ENCODE results near the gene TMEM72. TPM values are rescaled to one million over a fixed set of nuclear protein-coding genes. Genes with fewer than 3 reads are reported as not detected.

Gene TMEM72
- polyA plus RNA-seq, 1 donor from 2014 or later = 1.4 TPM

DNA sequence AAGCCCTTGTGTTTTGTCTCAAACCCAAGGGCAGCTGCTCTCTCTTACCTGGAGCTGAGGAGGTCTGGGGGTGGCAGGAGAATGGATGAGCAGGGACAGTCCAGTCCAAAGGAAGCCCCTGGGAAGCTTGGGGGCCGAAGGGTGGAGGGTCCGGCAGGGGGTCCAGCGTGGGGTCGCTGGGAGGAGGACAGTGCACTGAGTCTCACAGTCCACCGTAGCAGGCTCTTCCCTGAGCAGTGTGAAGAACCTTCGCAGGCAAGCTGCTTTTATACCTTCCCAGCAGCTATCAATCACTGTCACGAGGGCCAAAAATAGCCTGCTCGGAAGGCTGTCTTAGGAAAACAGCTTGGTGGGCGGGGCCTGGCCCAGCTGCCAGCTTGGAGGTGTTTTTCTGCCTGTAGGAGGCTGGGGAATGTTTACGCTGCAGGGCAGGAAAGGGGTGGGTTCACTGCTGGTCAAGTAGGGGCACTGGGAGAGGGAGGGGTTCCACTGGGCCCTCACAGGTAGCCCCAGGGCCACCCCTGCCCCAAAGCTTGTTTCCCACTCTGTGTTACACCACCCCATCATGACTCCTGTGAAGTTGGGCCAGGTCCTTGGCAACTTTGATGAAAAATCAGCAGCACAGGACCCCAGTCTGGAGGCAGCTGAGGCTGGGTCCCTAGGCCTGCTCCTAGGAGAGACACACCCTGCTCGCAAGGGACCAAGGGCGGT, 67.6 kb downstream of the TMEM72 start, which contains the start of gene DEPP1:
Gene DEPP1, minus strand, starts transcription at position 240 of the 711 bp plus-strand sequence. CDS start 779 bp downstream, outside the sequence.
- TF ChIP-seq EP300 (conservative IDR thresholded peaks at IDR 0.05; ENCODE audit: poor library complexity, severe bottlenecking) (peak; percentile 83), RAD21 (conservative IDR thresholded peaks at IDR 0.05) (no peak), SMC3 (conservative IDR thresholded peaks at IDR 0.05; ENCODE audit: poor library complexity) (peak; percentile 26), POLR2AphosphoS5 (IDR thresholded peaks at IDR 0.05) (peak; percentile 95), TAF1 (IDR thresholded peaks at IDR 0.05; ENCODE audit: low read depth) (no peak), EZH2 (IDR thresholded peaks at IDR 0.05; ENCODE audit: borderline replicate concordance, insufficient read depth, low read length, poor library complexity, severe bottlenecking) (no peak), MXI1 (conservative IDR thresholded peaks at IDR 0.05; ENCODE audit: poor library complexity, severe bottlenecking) (no peak)
- TF ChIP-seq, protein P1, sequence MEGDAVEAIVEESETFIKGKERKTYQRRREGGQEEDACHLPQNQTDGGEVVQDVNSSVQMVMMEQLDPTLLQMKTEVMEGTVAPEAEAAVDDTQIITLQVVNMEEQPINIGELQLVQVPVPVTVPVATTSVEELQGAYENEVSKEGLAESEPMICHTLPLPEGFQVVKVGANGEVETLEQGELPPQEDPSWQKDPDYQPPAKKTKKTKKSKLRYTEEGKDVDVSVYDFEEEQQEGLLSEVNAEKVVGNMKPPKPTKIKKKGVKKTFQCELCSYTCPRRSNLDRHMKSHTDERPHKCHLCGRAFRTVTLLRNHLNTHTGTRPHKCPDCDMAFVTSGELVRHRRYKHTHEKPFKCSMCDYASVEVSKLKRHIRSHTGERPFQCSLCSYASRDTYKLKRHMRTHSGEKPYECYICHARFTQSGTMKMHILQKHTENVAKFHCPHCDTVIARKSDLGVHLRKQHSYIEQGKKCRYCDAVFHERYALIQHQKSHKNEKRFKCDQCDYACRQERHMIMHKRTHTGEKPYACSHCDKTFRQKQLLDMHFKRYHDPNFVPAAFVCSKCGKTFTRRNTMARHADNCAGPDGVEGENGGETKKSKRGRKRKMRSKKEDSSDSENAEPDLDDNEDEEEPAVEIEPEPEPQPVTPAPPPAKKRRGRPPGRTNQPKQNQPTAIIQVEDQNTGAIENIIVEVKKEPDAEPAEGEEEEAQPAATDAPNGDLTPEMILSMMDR (IDR thresholded peaks at IDR 0.05; ENCODE audit: poor library complexity, severe bottlenecking) = peak; percentile 46
- TF ChIP-seq, protein P2, sequence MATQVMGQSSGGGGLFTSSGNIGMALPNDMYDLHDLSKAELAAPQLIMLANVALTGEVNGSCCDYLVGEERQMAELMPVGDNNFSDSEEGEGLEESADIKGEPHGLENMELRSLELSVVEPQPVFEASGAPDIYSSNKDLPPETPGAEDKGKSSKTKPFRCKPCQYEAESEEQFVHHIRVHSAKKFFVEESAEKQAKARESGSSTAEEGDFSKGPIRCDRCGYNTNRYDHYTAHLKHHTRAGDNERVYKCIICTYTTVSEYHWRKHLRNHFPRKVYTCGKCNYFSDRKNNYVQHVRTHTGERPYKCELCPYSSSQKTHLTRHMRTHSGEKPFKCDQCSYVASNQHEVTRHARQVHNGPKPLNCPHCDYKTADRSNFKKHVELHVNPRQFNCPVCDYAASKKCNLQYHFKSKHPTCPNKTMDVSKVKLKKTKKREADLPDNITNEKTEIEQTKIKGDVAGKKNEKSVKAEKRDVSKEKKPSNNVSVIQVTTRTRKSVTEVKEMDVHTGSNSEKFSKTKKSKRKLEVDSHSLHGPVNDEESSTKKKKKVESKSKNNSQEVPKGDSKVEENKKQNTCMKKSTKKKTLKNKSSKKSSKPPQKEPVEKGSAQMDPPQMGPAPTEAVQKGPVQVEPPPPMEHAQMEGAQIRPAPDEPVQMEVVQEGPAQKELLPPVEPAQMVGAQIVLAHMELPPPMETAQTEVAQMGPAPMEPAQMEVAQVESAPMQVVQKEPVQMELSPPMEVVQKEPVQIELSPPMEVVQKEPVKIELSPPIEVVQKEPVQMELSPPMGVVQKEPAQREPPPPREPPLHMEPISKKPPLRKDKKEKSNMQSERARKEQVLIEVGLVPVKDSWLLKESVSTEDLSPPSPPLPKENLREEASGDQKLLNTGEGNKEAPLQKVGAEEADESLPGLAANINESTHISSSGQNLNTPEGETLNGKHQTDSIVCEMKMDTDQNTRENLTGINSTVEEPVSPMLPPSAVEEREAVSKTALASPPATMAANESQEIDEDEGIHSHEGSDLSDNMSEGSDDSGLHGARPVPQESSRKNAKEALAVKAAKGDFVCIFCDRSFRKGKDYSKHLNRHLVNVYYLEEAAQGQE (IDR thresholded peaks at IDR 0.05; ENCODE audit: borderline replicate concordance) = peak; percentile 53
- H3K79me2 ChIP-seq (replicated peaks; ENCODE audit: insufficient read depth, low read length) = no peaks in the 10 kb centered on the region
- H3K9me2 ChIP-seq (ENCODE audit: insufficient read depth, low read length) = no peaks in the 10 kb centered on the region
- H4K20me1 ChIP-seq (ENCODE audit: insufficient read depth) = no peaks in the 10 kb centered on the region
- H3F3A ChIP-seq (ENCODE audit: insufficient read depth, low read length, poor library complexity, severe bottlenecking) = no peaks in the 10 kb centered on the region
- no peaks in the 10 kb centered on the region for H3K27me3 ChIP-seq (ENCODE audit: insufficient read depth, low read depth, low read length)
- H3K4me2 ChIP-seq (ENCODE audit: low read length) = peak within 1 kb of the TSS; percentile 77
- H3K36me3 ChIP-seq (ENCODE audit: insufficient read depth, low read length) = no peaks in the 10 kb centered on the region
- H3K27ac ChIP-seq (ENCODE audit: low read length) = peak within 1 kb of the TSS; percentile 79
- peak within 1 kb of the TSS; percentile 53 for H2AFZ ChIP-seq (ENCODE audit: low read depth, low read length)
- H3K9me3 ChIP-seq (ENCODE audit: low read length) = no peaks in the 10 kb centered on the region
- peak within 1 kb of the TSS; percentile 65 for H3K9ac ChIP-seq (ENCODE audit: low read length)
- H3K4me3 ChIP-seq (ENCODE audit: low read length) = peak within 1 kb of the TSS; percentile 60

DNA sequence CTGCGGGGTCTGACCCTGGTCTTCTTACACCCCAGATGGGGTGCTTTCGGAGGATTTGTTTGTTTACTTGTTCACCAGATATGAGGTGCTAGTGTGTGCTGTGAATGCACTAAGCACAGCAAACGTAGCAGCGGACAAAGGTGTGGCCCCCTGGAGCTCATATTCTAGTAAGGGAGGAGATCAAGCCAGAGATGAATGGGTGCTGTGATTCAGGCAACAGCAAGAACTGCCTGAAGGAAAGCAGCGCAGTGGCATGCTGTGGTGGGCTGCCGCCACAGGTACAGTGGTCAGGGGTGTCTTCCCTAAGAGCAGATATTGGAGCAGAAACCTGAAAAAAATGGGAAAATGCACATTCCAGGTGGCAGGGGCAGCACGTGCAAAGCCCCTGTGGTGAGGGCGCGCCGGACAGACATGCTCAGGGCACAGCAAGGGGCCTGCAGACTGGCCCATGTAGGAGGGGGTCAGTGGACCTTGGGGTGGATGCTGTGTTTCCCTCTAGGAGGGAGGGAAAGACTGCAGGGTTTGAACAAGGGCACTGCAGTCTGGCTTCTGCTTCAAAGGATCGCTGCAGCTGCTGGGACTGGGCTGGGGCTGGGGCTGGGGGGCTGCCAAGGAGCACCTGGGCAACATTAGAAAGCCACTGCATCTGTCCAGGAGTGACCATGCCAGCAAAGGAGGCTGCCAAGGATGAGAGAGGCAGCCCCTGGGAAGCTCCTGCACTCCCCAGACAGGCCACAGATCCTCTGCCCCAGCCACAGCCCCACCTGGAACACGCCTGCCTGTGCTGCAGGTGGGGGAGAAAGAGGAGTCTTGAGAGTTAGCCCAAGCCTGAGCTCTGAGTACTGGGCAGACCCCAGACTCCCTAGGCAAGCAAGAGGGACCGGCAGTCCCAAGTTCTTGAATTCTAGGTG, 68.4 kb downstream of the TMEM72 start:
- no peaks in the 10 kb centered on the region for H3K9me3 ChIP-seq (ENCODE audit: low read length)
- no peak for TF ChIP-seq EP300 (conservative IDR thresholded peaks at IDR 0.05; ENCODE audit: poor library complexity, severe bottlenecking)
- TF ChIP-seq RAD21 (conservative IDR thresholded peaks at IDR 0.05) = no peak
- TF ChIP-seq EZH2 (IDR thresholded peaks at IDR 0.05; ENCODE audit: borderline replicate concordance, insufficient read depth, low read length, poor library complexity, severe bottlenecking) = no peak
- TF ChIP-seq POLR2AphosphoS5 (IDR thresholded peaks at IDR 0.05) = no peak
- TF ChIP-seq, protein P1 (IDR thresholded peaks at IDR 0.05; ENCODE audit: poor library complexity, severe bottlenecking) = no peak
- TF ChIP-seq, protein P2 (IDR thresholded peaks at IDR 0.05; ENCODE audit: borderline replicate concordance) = no peak
- TF ChIP-seq MXI1 (conservative IDR thresholded peaks at IDR 0.05; ENCODE audit: poor library complexity, severe bottlenecking) = no peak
- TF ChIP-seq TAF1 (IDR thresholded peaks at IDR 0.05; ENCODE audit: low read depth) = no peak
- no peak for TF ChIP-seq SMC3 (conservative IDR thresholded peaks at IDR 0.05; ENCODE audit: poor library complexity)
- H3K9ac ChIP-seq (ENCODE audit: low read length) = peak overlapping the region; percentile 65
- H3K4me3 ChIP-seq (ENCODE audit: low read length) = peak overlapping the region; percentile 60
- no peaks in the 10 kb centered on the region for H3K27me3 ChIP-seq (ENCODE audit: insufficient read depth, low read depth, low read length)
- H3K79me2 ChIP-seq (replicated peaks; ENCODE audit: insufficient read depth, low read length) = no peaks in the 10 kb centered on the region
- H4K20me1 ChIP-seq (ENCODE audit: insufficient read depth) = no peaks in the 10 kb centered on the region
- no peaks in the 10 kb centered on the region for H3F3A ChIP-seq (ENCODE audit: insufficient read depth, low read length, poor library complexity, severe bottlenecking)
- peak overlapping the region; percentile 79 for H3K27ac ChIP-seq (ENCODE audit: low read length)
- no peaks in the 10 kb centered on the region for H3K36me3 ChIP-seq (ENCODE audit: insufficient read depth, low read length)
- no peaks in the 10 kb centered on the region for H3K9me2 ChIP-seq (ENCODE audit: insufficient read depth, low read length)
- H2AFZ ChIP-seq (ENCODE audit: low read depth, low read length) = peak overlapping the region; percentile 53
- peak overlapping the region; percentile 42 for H3K4me2 ChIP-seq (ENCODE audit: low read length)

Data from neural cell (in vitro differentiated cells).